Heart right ventricle (tissue), 16 donors: ENCODE data around the gene MNDA. TPM values are rescaled to one million over a fixed set of nuclear protein-coding genes. Genes with fewer than 3 reads are reported as not detected.

Experiments used
- ATAC-seq, 8 donors: fragments of 200-7000 bp; cut with Tn5 transposase; one replicate each; pipeline ENCODE4 v1.9.1; 2020; ENCODE audit warnings: mild to moderate bottlenecking in 8 of 8, moderate library complexity in 8 of 8, moderate number of reproducible peaks in 1 of 8
- DNase-seq, 2 donors: peaks; one replicate each; pipeline ENCODE4 v3.0.0-alpha.2; 2020
- H3K27ac ChIP-seq, 10 donors: fragments of 200-600 bp; sonication (generic) in 2 of 10; one replicate each; pipeline versions ENCODE4 v1.5.0 to v1.8.0; 2020 to 2022; ENCODE audit warnings: mild to moderate bottlenecking in 3 of 10
- H3K27me3 ChIP-seq, 7 donors: fragments of 200-600 bp; one replicate each; pipeline ENCODE4 v1.8.0; 2021 to 2022; ENCODE audit warnings: mild to moderate bottlenecking in 2 of 7
- H3K36me3 ChIP-seq, 9 donors: fragments of 200-600 bp; sonication (generic) in 1 of 9; one replicate each; pipeline versions ENCODE4 v1.5.0 to v1.8.0; 2020 to 2022; ENCODE audit warnings: mild to moderate bottlenecking in 2 of 9
- H3K4me1 ChIP-seq, 9 donors: fragments of 200-600 bp; sonication (generic) in 1 of 9; one replicate each; pipeline versions ENCODE4 v1.5.0 to v1.8.0; 2020 to 2022; ENCODE audit warnings: mild to moderate bottlenecking in 4 of 9
- H3K4me3 ChIP-seq, 10 donors: fragments of 200-600 bp; sonication (generic) in 2 of 10; one replicate each; pipeline versions ENCODE4 v1.5.0 to v1.8.0; 2020 to 2022; ENCODE audit warnings: mild to moderate bottlenecking in 7 of 10, moderate library complexity in 2 of 10
- H3K9me3 ChIP-seq, 11 donors: fragments of 200-600 bp in 10 of 11; sonication (generic) in 2 of 11; one replicate each; pipeline versions ENCODE4 v1.5.0 to v1.8.0; 2013 to 2022; ENCODE audit warnings: mild to moderate bottlenecking in 2 of 11, control low read depth in 1 of 11, moderate library complexity in 1 of 11
- WGBS, 2 donors: extraction: QIAGEN DNeasy Blood & Tissue Kit; methylation state at CpG; one replicate each; pipeline ENCODE4 v1.1.7; 2013; ENCODE audit warnings: inconsistent platforms in 1 of 2; 5-methylcytosine and 5-hydroxymethylcytosine counted together
- intact Hi-C, 10 donors: fragments of 100-400 bp; cut with DNase I; formaldehyde crosslinking; loops; one replicate each; pipeline versions ENCODE4 v1.11.1 to v1.14.2; 2022
- polyA plus RNA-seq, 2 donors: library from polyadenylated mRNA; stranded (reverse); fragments of 200-250 nt; gene quantifications; one replicate each; pipeline ENCODE4 v1.2.3, GENCODE V29; 2013
- total RNA-seq, 10 donors: library from RNA; stranded (reverse); fragmentation: NEBNext Ultra II Directional in 3 of 10; extraction: Animal tissue kit (Norgen Biotek cat#: 25700) in 3 of 10; gene quantifications; one replicate each; pipeline versions ENCODE4 v1.2.1 to v1.2.4, GENCODE V29; 2021 to 2023
- TF ChIP-seq, protein P1 (sequence below), 9 donors: fragments of 200-600 bp; sonication (generic) in 2 of 9; IDR thresholded peaks; one replicate each; pipeline versions ENCODE4 v1.5.0 to v1.8.0; 2021 to 2022; ENCODE audit warnings: antibody characterized with exemption in 9 of 9, mild to moderate bottlenecking in 5 of 9, moderate library complexity in 1 of 9
- donor health status: Arrhythmogenic right ventricular cardiomyopathy.
- donor health status: ischemic (EF 13 %, LVEDD 7.1; RV severe dilation, severe dysfunction).
- donor health status: healthy with polysubstance abuse.
- donor health status: DM: no; HTN: yes; CAD: no.
- donor health status: DM: no; HTN: no; CAD: no.
- donor health status: ischemic (EF 25% LVEDD 6.9; RV normal size, moderate dysfunction).
- donor health status: ischemic (EF 25% LVEDD 5.7; RV mildly dilated, moderate dysfunction).
- donor health status: healthy.
- donor health status: DM: yes; HTN: yes; CAD: no.
- donor health status: Ischemic cardiomyopathy.
- donor health status: ischemic (EF 35%, LVEDD 5.7; RV mildly dilated, moderate dysfunction).
- donor health status: nonischemic (EF 11% LVEDD 7.7; RV severe dilation, severe dysfunction).
- donor health status: DM: yes; HTN: yes; CAD: no.
- donor health status: PGD.
- donor health status: ischemic (EF 29% LVEDD 5.4; RV normal size, mild dysfunction).
- donor health status: nonischemic (EF 23%, LVEDD 6.1; RV moderate dilation, normal function).

The MNDA gene
- total and polyA plus RNA-seq, 12 donors, result 1.0 to 18.9 (median 2.3) TPM

DNA sequence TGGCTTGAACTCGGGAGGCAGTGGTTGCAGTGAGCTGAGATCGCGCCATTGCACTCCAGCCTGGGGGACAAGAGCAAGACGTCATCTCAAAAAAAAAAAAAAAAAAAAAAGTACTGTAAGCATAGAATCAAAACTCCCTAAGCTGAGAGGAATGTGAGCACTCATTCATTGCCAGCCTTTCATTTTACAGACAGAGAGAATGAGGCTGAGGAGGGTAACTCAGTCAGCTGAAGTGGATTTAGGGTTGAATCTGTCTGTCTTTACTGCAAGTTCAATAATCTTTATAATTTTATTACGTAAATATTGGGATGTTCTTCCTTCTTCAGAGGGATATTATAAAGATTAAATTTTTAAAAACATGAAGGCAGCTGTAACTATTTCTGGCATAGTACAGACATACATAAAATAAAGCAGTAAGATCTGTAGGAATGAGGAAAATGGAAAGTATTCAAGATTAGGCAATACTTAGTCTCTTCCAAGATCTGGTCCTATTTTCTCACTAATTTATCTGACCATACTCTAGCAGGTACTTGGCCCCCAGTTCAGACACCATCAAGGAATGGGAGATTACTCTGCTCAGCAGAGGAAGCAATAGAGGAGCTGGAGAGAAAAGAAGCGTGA lies 24.1 kb upstream of the MNDA start:
- H3K9me3 ChIP-seq, result no peaks in the 10 kb centered on the region
- WGBS, 2 donors, result 71 to 77% methylated on average over 6 of the region's 6 CpGs
- TF ChIP-seq, protein P1, sequence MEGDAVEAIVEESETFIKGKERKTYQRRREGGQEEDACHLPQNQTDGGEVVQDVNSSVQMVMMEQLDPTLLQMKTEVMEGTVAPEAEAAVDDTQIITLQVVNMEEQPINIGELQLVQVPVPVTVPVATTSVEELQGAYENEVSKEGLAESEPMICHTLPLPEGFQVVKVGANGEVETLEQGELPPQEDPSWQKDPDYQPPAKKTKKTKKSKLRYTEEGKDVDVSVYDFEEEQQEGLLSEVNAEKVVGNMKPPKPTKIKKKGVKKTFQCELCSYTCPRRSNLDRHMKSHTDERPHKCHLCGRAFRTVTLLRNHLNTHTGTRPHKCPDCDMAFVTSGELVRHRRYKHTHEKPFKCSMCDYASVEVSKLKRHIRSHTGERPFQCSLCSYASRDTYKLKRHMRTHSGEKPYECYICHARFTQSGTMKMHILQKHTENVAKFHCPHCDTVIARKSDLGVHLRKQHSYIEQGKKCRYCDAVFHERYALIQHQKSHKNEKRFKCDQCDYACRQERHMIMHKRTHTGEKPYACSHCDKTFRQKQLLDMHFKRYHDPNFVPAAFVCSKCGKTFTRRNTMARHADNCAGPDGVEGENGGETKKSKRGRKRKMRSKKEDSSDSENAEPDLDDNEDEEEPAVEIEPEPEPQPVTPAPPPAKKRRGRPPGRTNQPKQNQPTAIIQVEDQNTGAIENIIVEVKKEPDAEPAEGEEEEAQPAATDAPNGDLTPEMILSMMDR (IDR thresholded peaks at IDR 0.05), result no peak
- H3K27me3 ChIP-seq, result peaks cover 0 to 7% (median 0%) of the 10 kb centered on the region in 7 donors
- no peak overlapping the region for H3K27ac ChIP-seq
- no peaks in the 10 kb centered on the region for H3K36me3 ChIP-seq
- peaks cover 0 to 42% (median 0%) of the 10 kb centered on the region in 9 donors for H3K4me1 ChIP-seq
- ATAC-seq, result no peak
- intact Hi-C loops, result no loop called here
- H3K4me3 ChIP-seq, result no peak overlapping the region
- no peak for DNase-seq

DNA sequence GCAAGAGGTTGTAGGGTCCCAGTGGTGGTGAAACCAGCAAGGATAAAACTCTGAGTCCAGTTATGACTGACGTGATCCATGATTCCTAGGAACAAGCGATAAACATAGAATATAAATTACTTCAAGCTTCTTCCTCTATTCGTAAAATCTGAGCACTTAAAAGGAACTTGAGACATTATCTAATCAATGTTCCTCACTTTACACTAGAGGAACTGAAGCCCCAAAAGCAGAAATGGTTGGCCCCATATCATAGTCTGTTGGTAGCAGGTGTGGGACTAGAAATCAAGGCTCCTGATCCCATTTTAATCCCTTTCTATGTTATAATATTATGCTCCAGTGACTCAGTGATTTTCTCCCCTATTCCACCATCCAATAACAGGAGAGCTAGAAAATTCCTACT lies 21.9 kb upstream of the MNDA start:
- Histone ChIP-seq H3K4me3 (peak overlapping the region in 1 of 10 donors; percentile 12), H3K27me3 (no peaks in the 10 kb centered on the region), H3K9me3 (no peaks in the 10 kb centered on the region), H3K4me1 (peaks cover 0 to 45% (median 0%) of the 10 kb centered on the region in 9 donors), H3K27ac (peak overlapping the region in 3 of 10 donors; percentile 21 to 77 (median 22)), H3K36me3 (no peaks in the 10 kb centered on the region)
- 77% methylated on average over 3 of the region's 3 CpGs for WGBS, 2 donors
- peak in 3 of 8 donors; percentile 67 to 69 (median 69) for ATAC-seq
- intact Hi-C loops, result no loop called here
- TF ChIP-seq, protein P1 (IDR thresholded peaks at IDR 0.05), result no peak
- no peak for DNase-seq

DNA sequence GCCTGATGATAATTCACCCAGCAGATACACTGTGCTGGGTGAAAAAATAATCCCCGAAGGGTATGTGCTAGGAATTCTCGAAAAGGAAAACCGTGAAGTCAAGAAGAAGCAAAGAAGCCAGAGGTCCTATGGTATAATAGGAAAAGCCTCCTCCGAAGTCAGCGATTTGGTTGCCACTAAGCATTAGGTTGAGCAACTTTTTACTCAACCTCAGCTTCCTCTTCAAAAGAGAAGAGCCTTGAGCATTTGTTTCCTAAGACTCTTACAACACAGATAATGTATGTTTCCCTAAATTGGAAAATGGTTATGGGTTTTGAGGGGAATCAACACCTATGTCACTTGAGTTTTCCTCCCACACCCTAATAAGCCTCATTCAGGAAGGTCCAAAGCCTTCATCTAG lies 21.3 kb upstream of the MNDA start:
- intact Hi-C loops, result no loop called here
- TF ChIP-seq, protein P1 (IDR thresholded peaks at IDR 0.05), result no peak
- DNase-seq, result no peak
- peak in 6 of 8 donors; percentile 52 to 81 (median 68) for ATAC-seq
- Histone ChIP-seq H3K27ac (peak overlapping the region in 3 of 10 donors; percentile 21 to 77 (median 22)), H3K4me1 (peaks cover 0 to 45% (median 0%) of the 10 kb centered on the region in 9 donors), H3K4me3 (peak overlapping the region in 1 of 10 donors; percentile 12), H3K36me3 (no peaks in the 10 kb centered on the region), H3K27me3 (no peaks in the 10 kb centered on the region), H3K9me3 (no peaks in the 10 kb centered on the region)
- WGBS, 2 donors, result 83 to 85% methylated on average over 5 of the region's 5 CpGs

DNA sequence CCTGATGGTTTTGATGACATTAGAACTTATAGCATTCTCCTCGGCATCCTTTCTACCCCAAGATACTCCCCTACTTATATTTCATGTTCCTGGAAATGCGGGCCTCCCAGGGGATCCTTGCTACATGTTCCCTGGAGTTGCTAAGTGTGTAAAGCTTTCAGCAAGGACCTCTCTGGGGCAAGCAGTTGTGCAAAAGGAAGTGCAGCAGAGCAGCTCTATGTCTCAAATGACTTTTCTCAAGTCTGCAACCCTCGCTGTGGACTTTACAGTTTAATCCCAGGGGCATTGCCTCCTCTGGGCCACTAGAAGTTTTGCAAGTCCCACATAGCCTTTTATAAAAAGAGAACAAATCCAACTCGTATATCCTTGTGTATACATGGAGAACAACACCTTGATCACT lies 20.8 kb upstream of the MNDA start:
- H3K27me3 ChIP-seq, result no peaks in the 10 kb centered on the region
- H3K4me1 ChIP-seq, result peaks cover 0 to 45% (median 0%) of the 10 kb centered on the region in 9 donors
- H3K9me3 ChIP-seq, result no peaks in the 10 kb centered on the region
- DNase-seq, result no peak
- no peaks in the 10 kb centered on the region for H3K36me3 ChIP-seq
- peak in 1 of 8 donors; percentile 20 for ATAC-seq
- H3K27ac ChIP-seq, result peak overlapping the region in 2 of 10 donors; percentile 21 to 77
- intact Hi-C loops, result no loop called here
- no peak overlapping the region for H3K4me3 ChIP-seq
- WGBS, 2 donors, result 67 to 73% methylated on average over 4 of the region's 4 CpGs
- TF ChIP-seq, protein P1 (IDR thresholded peaks at IDR 0.05), result no peak
